KOPT-K1 (cell line): ENCODE data around the gene HDGFL3.

Experiments
- H3K27ac ChIP-seq: fragments of 200-600 bp; sonication (generic); 2 replicates; pipeline ENCODE4 v1.5.1; 2016; ENCODE audit warnings: antibody characterized with exemption, mild to moderate bottlenecking, low read depth, low read length; ENCODE audit not compliant: poor library complexity, severe bottlenecking
- H3K36me3 ChIP-seq: fragments of 200-600 bp; sonication (generic); 2 replicates; pipeline ENCODE4 v1.5.1; 2017; ENCODE audit warnings: antibody characterized with exemption, mild to moderate bottlenecking, low read length, moderate library complexity; ENCODE audit not compliant: insufficient read depth
- H3K9me3 ChIP-seq: fragments of 200-600 bp; sonication (generic); 2 replicates; pipeline ENCODE4 v1.5.1; 2017; ENCODE audit warnings: antibody characterized with exemption, low read length, mild to moderate bottlenecking; ENCODE audit not compliant: insufficient read depth, poor library complexity, severe bottlenecking

HDGFL3 gene

GRCh38 chr15:83123529-83123928 lies 84.1 kb downstream of the HDGFL3 start:
- no peaks in the 10 kb centered on the region for H3K9me3 ChIP-seq
- H3K27ac ChIP-seq: no peak overlapping the region
- no peaks in the 10 kb centered on the region for H3K36me3 ChIP-seq

- H3K36me3 ChIP-seq: no peaks in the 10 kb centered on the region
- H3K9me3 ChIP-seq: no peaks in the 10 kb centered on the region
- H3K27ac ChIP-seq: no peak overlapping the region
These were observed 87.5 kb downstream of the HDGFL3 start for GRCh38 chr15:83119968-83120581.

GRCh38 chr15:83118968-83119367 lies 88.7 kb downstream of the HDGFL3 start:
- Histone ChIP-seq H3K36me3 (no peaks in the 10 kb centered on the region), H3K9me3 (no peaks in the 10 kb centered on the region), H3K27ac (no peak overlapping the region)

GRCh38 chr15:83118291-83118827 lies 89.3 kb downstream of the HDGFL3 start:
- no peak overlapping the region for H3K27ac ChIP-seq
- no peaks in the 10 kb centered on the region for H3K9me3 ChIP-seq
- no peaks in the 10 kb centered on the region for H3K36me3 ChIP-seq

DNA sequence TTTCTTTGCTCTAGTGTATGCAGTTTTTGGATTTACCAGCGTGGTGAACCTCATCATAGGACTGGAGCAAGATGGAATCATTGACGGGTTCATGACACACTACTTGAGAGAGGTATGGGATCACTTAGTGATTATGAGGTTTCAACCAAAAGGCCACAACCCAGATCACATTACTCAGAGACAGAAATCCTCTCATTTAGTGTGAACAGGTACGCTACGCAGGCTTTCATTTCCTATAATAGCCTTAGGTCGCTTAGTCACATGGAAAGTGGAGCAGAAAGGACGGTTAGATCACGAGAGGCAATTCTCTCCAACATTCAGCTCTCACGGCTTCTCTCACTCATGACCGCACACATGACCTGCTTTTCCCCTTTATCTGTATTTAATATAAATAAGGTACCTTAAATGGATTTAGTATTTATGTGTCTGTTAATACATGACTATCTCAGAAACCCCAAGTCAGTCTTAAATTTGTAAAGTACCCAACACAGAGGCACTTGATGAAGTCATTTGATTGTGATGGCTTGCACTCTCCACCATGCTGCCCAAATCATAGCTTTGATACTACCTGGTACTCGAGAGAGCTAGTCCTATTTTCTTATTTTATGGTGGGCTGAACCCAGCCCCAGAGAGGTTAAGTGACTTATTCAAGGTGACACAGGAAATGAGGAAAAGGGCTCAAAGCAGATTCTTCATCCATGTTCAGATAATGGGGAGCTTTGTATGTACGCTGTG lies 91.6 kb downstream of the HDGFL3 start:
- Histone ChIP-seq H3K9me3 (no peaks in the 10 kb centered on the region), H3K27ac (no peak overlapping the region), H3K36me3 (no peaks in the 10 kb centered on the region)

GRCh38 chr15:83115410-83115809 lies 92.2 kb downstream of the HDGFL3 start:
- Histone ChIP-seq H3K27ac (no peak overlapping the region), H3K9me3 (no peaks in the 10 kb centered on the region), H3K36me3 (no peaks in the 10 kb centered on the region)

DNA sequence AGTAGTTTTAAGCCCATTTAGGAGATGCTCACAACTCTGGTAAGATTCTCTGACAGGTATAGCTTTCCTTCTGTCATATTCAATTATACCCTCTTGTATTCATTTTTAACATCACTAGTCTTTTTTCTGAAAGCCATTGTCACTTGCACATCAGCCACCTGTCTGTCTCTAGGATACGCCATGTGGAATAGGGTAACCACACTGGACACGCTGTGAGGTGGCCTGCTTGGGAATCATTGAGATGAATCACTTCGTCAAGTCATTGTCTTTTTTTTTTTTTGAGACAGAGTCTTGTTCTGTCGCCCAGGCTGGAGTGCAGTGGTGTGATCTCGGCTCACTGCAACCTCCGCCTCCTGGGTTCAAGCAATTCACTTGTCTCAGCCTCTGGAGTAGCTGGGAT lies 92.8 kb downstream of the HDGFL3 start:
- no peak overlapping the region for H3K27ac ChIP-seq
- no peaks in the 10 kb centered on the region for H3K9me3 ChIP-seq
- H3K36me3 ChIP-seq: no peaks in the 10 kb centered on the region

DNA sequence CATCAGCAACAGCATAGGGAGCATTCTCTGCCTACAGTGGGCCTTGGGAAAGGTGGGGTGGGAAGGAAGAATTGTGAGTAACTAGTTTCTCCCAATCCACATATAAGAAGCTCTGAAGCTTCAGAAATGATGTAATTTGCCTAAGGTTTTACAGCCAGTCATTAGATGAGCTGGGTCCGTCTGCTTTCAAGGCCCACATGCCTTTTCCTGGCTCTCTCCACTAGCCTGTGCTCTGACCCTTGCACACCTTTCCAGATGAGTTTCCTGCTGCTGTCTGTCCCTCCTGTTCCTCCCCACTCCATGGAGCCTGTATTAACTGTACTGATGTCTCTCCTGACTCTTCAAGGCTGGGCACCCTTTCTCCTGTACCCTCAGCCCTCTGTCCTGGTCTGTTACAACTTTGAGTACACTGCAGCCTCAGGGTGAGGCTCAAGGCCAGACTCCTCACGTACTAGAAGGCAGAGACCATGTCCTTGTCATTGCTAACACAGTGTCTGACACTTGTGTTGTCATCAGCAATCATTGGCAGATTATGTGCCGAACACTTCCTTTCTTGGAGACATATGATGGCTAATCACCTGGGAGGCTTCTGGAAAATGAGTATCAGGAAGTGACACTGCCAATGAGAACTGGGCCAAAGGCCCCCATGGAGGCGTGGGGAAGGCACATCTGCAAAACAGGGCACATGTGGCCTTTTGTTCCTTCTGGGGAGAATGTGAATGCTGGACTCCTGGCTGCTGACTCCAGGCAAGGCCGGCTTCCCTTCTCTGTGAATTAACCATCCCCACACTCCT lies 93.5 kb downstream of the HDGFL3 start:
- H3K36me3 ChIP-seq: no peaks in the 10 kb centered on the region
- H3K9me3 ChIP-seq: no peaks in the 10 kb centered on the region
- H3K27ac ChIP-seq: no peak overlapping the region

- Histone ChIP-seq H3K36me3 (no peaks in the 10 kb centered on the region), H3K27ac (no peak overlapping the region), H3K9me3 (no peaks in the 10 kb centered on the region)
These were observed 94.7 kb downstream of the HDGFL3 start for GRCh38 chr15:83112956-83113299.

- Histone ChIP-seq H3K36me3 (no peaks in the 10 kb centered on the region), H3K9me3 (no peaks in the 10 kb centered on the region), H3K27ac (no peak overlapping the region)
These were observed 95.2 kb downstream of the HDGFL3 start for GRCh38 chr15:83112233-83112955.

DNA sequence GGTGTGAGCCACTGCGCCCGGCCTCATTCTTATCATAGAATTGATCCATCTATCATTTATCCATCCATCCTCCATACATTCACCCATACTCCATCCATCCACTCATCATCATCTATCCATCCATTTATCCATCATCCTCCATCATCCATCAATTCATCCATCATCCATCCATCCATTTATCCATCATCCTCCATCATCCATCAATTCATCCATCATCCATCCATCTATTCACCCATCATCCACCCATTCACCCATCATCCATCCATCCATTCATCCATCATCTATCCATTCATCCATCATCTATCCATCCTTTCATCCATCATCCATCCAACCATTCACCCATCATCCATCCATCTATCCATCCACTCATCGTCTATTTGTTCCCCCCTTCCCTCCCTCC lies 96.5 kb downstream of the HDGFL3 start:
- no peak overlapping the region for H3K27ac ChIP-seq
- no peaks in the 10 kb centered on the region for H3K36me3 ChIP-seq
- no peaks in the 10 kb centered on the region for H3K9me3 ChIP-seq

DNA sequence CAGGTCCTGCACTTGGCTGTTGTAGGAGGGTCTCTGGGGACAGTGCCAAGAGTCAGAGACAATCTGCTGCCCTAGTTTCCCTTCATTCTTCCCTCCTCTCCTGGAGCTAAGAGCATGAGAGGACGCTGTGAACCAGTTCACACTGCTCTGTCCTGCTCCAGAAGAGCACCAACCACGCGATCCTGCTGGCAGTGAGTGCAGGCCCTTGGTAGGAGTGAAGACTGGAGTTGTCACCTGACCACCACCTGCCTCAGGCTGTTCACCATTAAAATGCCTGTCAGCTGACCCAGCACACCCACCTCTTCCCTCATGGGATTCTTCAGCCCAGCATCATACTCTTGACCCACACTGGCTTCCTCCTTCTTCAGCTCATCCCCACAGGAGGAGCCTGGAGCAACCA lies 97.2 kb downstream of the HDGFL3 start:
- Histone ChIP-seq H3K36me3 (no peaks in the 10 kb centered on the region), H3K27ac (no peak overlapping the region), H3K9me3 (no peaks in the 10 kb centered on the region)

GRCh38 chr15:83109532-83109931 lies 98.1 kb downstream of the HDGFL3 start:
- Histone ChIP-seq H3K9me3 (no peaks in the 10 kb centered on the region), H3K27ac (no peak overlapping the region), H3K36me3 (no peaks in the 10 kb centered on the region)

DNA sequence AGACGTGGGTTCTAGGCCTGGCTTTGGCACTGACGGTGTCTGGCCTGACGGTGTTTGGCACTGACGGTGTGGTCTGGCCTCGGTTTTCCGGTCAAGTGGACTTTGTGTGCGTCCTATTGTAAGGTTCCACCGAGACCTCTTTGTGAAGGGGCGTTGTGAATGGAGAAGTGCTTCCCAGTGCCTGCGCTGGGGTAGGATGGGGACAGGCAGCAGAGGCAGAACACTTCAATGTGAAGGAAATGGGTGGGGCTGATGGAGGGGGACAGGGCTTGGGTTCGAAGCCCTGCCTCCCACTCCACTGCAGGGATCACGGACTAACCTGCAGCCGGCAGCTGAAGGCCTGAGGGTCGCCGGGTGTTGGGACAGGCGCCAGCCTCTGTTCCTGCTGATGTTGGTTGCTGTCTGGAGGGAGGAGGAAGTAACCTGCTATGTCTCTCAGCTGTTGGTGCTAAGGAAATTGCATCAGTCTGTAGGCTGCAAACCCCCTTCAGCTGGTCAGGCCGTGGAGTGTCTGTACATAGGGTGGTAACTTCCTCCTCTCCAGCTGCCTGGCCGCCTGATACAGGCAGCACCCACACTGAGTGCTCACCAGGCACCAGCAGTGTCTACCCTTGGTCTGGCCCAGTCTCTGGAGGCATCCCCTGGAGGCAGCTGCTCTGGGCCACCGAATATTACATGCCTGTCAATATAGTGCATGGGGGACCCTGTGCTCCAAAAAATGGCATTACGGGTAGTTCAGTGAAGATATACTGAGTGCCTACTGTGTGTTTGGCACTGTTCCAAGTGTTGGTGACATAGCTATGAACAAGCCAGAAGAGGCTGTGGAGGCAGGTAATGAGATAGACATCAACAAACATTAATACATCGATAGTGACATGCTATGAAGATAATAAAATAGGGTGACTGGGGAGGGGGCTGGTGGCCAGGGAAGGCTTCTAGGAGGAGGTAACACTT lies 99.1 kb downstream of the HDGFL3 start:
- Histone ChIP-seq H3K36me3 (no peaks in the 10 kb centered on the region), H3K27ac (no peak overlapping the region)

More for the DNA sequence above, 99.1 kb downstream of the HDGFL3 start:
- H3K9me3 ChIP-seq: no peaks in the 10 kb centered on the region
